Measurements from ENCODE around the gene CCDC117. TPM values are rescaled to one million over a fixed set of nuclear protein-coding genes. Genes with fewer than 3 reads are reported as not detected.

CCDC117 gene
- total RNA-seq, 2 donors from 2014 or later = 13.6 to 17.3 TPM

DNA sequence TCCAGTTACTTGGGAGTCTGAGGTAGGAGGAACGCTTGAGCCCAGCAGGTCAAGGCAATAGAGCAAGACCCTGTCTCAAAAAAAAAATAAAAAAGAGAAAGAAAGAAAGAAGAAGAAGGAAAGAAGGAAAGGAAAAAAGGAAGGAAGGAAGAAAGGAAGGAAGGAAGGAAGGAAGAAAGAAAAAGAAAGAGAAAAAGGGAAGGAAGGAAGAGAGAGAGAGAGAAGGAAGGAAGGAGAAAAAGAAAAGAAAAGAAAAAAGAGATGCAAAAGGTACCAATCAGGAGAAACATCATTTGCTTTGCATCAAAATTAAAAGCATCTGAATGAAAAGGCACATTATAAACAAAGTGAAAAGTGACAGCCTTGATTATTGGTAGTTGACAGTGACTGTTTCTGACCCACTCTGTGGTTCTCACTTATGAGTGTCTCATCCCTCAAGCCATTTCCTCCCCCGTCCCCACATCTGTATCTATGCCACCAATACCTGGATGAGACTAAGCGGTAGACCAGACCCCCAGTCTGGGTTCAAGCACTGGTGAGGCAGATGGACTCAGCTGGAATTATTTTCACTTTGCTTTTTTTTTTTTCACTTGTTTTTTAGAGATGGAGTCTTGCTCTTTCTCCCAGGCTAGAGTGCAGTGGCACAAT is 60.9 kb downstream of the CCDC117 start:
- no peak overlapping the region for H3K4me3 ChIP-seq
- H3K4me1 ChIP-seq = peaks cover 0 to 4% of the 10 kb centered on the region in 2 donors
- DNase-seq (ENCODE audit: low spot score) = no peak
- H3K9me3 ChIP-seq = no peaks in the 10 kb centered on the region
- H3K36me3 ChIP-seq = no peaks in the 10 kb centered on the region
- H3K27ac ChIP-seq = no peak overlapping the region
- TF ChIP-seq, protein P1, sequence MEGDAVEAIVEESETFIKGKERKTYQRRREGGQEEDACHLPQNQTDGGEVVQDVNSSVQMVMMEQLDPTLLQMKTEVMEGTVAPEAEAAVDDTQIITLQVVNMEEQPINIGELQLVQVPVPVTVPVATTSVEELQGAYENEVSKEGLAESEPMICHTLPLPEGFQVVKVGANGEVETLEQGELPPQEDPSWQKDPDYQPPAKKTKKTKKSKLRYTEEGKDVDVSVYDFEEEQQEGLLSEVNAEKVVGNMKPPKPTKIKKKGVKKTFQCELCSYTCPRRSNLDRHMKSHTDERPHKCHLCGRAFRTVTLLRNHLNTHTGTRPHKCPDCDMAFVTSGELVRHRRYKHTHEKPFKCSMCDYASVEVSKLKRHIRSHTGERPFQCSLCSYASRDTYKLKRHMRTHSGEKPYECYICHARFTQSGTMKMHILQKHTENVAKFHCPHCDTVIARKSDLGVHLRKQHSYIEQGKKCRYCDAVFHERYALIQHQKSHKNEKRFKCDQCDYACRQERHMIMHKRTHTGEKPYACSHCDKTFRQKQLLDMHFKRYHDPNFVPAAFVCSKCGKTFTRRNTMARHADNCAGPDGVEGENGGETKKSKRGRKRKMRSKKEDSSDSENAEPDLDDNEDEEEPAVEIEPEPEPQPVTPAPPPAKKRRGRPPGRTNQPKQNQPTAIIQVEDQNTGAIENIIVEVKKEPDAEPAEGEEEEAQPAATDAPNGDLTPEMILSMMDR (IDR thresholded peaks at IDR 0.05) = no peak
- no peaks in the 10 kb centered on the region for H3K27me3 ChIP-seq

DNA sequence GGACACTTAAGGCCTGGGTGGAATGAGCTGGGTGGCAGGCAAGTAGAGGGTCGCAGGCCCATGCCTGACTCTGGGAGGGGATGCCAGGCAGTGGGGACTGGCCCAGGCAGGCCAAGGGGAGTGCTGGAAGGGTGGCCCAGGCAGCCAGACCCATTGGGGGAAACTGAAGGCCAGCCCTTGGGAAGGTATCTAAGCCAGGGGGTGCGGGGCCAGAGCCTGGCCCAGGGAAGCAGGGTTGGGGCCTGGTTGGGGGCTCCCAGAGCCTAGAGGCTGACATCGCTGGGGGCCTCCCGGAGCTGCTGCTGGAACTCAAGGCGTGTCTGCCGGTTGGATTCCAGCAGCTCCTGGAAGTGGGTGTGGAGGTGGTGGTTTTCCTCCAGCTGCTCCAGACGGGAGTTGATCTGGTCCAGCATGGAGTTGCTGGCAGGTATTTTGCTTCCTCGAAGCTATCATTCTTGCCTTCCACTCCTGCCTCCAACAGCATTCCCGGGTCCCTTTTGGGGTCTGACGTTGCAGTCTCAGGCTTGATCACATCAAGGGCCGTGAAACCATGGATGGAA is 63.2 kb downstream of the CCDC117 start:
- H3K27me3 ChIP-seq = no peaks in the 10 kb centered on the region
- H3K27ac ChIP-seq = no peak overlapping the region
- H3K36me3 ChIP-seq = no peaks in the 10 kb centered on the region
- H3K4me1 ChIP-seq = no peaks in the 10 kb centered on the region
- no peak overlapping the region for H3K4me3 ChIP-seq
- TF ChIP-seq, protein P1 (IDR thresholded peaks at IDR 0.05) = no peak
- no peak for DNase-seq (ENCODE audit: low spot score)
- H3K9me3 ChIP-seq = no peaks in the 10 kb centered on the region

DNA sequence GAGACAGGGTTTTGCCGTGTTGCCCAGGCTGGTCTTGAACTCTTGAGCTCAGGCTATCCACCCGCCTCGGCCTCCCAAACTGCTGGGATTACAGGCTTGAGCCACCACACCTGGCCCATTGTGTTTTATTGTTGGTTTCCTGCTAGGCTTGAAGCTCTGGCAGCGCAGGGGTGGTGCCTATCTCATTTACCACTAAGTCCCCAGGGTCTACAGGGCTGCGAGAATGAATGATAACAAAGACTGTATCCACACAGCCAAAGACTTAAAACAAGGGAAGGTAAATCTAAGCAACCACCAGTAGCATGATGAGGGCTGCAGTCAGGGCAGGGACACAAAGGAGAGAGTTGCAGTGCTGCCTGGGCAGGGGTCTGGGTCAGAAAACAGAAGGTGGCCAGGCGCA is 65.1 kb downstream of the CCDC117 start:
- Histone ChIP-seq H3K27me3 (no peaks in the 10 kb centered on the region), H3K4me1 (no peaks in the 10 kb centered on the region), H3K36me3 (no peaks in the 10 kb centered on the region), H3K9me3 (no peaks in the 10 kb centered on the region), H3K4me3 (no peak overlapping the region), H3K27ac (no peak overlapping the region)
- DNase-seq (ENCODE audit: low spot score) = no peak
- TF ChIP-seq, protein P1 (IDR thresholded peaks at IDR 0.05) = no peak

Other genes with a start within 250 kb of the CCDC117 start
- gene TTC28, start 92.9 kb upstream of the CCDC117 start, total RNA-seq = 10 to 100 TPM; 22.1 to 22.3 TPM
- gene CHEK2, start 30.9 kb upstream of the CCDC117 start, total RNA-seq = 10 to 100 TPM in 1 of 2 donors, 1 to 10 TPM in 1; 2.7 to 11.3 TPM
- 10 to 100 TPM; 11.9 to 12.6 TPM for gene HSCB, start 30.7 kb upstream of the CCDC117 start, total RNA-seq
- 100 to 1,000 TPM; 104 to 160 TPM for gene XBP1, start 27.9 kb downstream of the CCDC117 start, total RNA-seq
- 10 to 100 TPM in 1 of 2 donors, 1 to 10 TPM in 1; 7.9 to 11.5 TPM for gene ZNRF3, start 110.9 kb downstream of the CCDC117 start, total RNA-seq

Data from right atrium auricular region (tissue), 2 donors.